ENCODE measurements around the gene MAP4K3. TPM values are rescaled to one million over a fixed set of nuclear protein-coding genes. Genes with fewer than 3 reads are reported as not detected.

The MAP4K3 gene
- polyA plus RNA-seq, 1 experiment: 45.5 TPM

DNA sequence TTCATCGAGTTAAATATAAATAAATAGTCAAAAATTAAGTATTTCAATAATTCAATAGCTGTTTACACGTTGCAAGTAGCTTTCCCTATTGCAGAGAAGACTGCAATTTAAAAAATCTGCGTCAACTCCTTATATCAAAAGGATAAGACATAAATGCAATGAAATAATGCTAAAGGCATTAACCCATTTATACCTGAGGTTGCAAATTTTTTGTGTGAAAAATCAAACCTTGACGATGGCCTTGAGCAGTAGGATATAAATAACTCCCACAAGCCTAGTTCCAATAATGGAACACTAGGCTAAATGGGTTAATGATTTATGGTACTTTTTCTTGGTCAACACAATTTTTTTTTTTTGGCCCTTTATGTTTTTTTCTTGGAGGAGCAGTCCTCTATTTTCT, 116.9 kb downstream of the MAP4K3 start:
- Histone ChIP-seq H3K27me3 (ENCODE audit: control insufficient read depth, insufficient read depth, low read length) (no peaks in the 10 kb centered on the region), H3K4me3 (ENCODE audit: low read depth, low read length) (no peak overlapping the region), H3K36me3 (ENCODE audit: control insufficient read depth, insufficient read depth, low read length) (no peaks in the 10 kb centered on the region; the same call in 1 of the 2 replicates)
- ChIA-PET CTCF (no interaction called here), POLR2A (no interaction called here)
- TF ChIP-seq, protein P1, sequence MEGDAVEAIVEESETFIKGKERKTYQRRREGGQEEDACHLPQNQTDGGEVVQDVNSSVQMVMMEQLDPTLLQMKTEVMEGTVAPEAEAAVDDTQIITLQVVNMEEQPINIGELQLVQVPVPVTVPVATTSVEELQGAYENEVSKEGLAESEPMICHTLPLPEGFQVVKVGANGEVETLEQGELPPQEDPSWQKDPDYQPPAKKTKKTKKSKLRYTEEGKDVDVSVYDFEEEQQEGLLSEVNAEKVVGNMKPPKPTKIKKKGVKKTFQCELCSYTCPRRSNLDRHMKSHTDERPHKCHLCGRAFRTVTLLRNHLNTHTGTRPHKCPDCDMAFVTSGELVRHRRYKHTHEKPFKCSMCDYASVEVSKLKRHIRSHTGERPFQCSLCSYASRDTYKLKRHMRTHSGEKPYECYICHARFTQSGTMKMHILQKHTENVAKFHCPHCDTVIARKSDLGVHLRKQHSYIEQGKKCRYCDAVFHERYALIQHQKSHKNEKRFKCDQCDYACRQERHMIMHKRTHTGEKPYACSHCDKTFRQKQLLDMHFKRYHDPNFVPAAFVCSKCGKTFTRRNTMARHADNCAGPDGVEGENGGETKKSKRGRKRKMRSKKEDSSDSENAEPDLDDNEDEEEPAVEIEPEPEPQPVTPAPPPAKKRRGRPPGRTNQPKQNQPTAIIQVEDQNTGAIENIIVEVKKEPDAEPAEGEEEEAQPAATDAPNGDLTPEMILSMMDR (IDR thresholded peaks at IDR 0.05; ENCODE audit: insufficient read depth, low read depth, low read length): no peak
- no peak for DNase-seq (ENCODE audit: low read depth)

DNA sequence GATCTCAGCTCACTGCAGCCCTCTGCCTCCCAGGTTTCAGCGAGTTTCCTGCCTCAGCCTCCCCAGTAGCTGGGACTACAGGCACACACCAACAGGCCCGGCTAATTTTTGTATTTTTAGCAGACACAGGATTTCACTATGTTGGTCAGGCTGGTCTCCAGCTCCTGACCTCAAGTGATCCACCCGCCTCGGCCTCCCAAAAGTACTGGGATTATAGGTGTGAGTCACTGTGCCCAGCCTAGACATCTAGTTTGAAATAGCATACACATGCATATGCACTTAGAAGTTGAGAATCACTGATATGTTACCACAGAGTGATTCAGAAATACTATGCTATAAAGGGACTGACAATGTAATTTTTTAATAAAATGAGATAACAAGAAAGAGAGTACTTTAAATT, 123.5 kb downstream of the MAP4K3 start:
- DNase-seq (ENCODE audit: low read depth): peak; percentile 8
- TF ChIP-seq, protein P1 (IDR thresholded peaks at IDR 0.05; ENCODE audit: insufficient read depth, low read depth, low read length): no peak
- H3K4me3 ChIP-seq (ENCODE audit: low read depth, low read length): no peak overlapping the region
- CTCF ChIA-PET: interaction anchor here (1.1 kb wide), 1 partner anchor 12 kb away, joined by 3 read pairs; no protein-coding TSS in a partner anchor
- peaks cover 6% of the 10 kb centered on the region for H3K36me3 ChIP-seq (ENCODE audit: control insufficient read depth, insufficient read depth, low read length)
- POLR2A ChIA-PET: no interaction called here
- no peaks in the 10 kb centered on the region for H3K27me3 ChIP-seq (ENCODE audit: control insufficient read depth, insufficient read depth, low read length)

DNA sequence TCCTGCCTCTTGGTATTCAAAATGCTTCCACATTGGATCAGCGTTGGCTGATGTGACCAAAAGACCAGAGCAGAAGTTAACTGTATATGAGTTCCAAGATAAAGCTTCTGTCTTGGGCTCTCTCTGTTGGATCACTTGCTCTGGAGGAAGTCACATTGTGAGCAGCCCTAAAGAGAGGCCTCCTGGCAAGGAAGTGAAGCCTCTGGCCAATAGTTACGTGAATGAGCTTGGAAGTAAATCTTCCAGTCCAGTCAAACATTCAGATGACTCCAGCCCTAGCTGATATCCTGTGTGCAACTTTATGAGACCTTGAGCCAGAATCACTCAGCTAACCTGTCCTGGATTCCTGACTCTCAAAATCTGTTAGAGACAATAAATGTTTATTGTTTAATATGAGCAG, 125.6 kb downstream of the MAP4K3 start:
- Histone ChIP-seq H3K27me3 (ENCODE audit: control insufficient read depth, insufficient read depth, low read length) (no peaks in the 10 kb centered on the region), H3K4me3 (ENCODE audit: low read depth, low read length) (no peak overlapping the region), H3K36me3 (ENCODE audit: control insufficient read depth, insufficient read depth, low read length) (peaks cover 6% of the 10 kb centered on the region)
- ChIA-PET CTCF (interaction anchor here (0.7 kb wide), 1 partner anchor 215 kb away, joined by 3 read pairs; no protein-coding TSS in a partner anchor), POLR2A (no interaction called here)
- TF ChIP-seq, protein P1 (IDR thresholded peaks at IDR 0.05; ENCODE audit: insufficient read depth, low read depth, low read length): no peak
- no peak for DNase-seq (ENCODE audit: low read depth)

DNA sequence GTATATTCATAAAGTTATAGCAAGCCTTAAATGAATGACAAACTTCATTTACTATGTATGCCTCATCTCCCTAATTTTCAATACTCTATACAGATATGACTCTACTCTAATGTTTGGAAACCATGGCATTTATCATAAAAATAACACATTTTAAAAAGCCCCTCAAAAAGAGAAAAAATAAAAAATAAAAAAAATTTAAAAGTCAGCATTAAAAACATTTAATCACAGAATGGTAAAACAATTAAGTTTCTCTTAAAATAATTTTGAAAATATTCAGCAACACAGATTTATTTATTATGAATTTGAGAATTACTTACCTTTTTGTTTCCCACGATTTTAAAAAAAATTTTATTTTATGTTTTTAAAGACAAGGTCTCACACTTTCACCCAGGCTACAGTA, 128.3 kb downstream of the MAP4K3 start:
- Histone ChIP-seq H3K4me3 (ENCODE audit: low read depth, low read length) (no peak overlapping the region), H3K27me3 (ENCODE audit: control insufficient read depth, insufficient read depth, low read length) (no peaks in the 10 kb centered on the region), H3K36me3 (ENCODE audit: control insufficient read depth, insufficient read depth, low read length) (peaks cover 2% of the 10 kb centered on the region)
- DNase-seq (ENCODE audit: low read depth): no peak
- ChIA-PET CTCF (no interaction called here), POLR2A (no interaction called here)
- TF ChIP-seq, protein P1 (IDR thresholded peaks at IDR 0.05; ENCODE audit: insufficient read depth, low read depth, low read length): no peak

DNA sequence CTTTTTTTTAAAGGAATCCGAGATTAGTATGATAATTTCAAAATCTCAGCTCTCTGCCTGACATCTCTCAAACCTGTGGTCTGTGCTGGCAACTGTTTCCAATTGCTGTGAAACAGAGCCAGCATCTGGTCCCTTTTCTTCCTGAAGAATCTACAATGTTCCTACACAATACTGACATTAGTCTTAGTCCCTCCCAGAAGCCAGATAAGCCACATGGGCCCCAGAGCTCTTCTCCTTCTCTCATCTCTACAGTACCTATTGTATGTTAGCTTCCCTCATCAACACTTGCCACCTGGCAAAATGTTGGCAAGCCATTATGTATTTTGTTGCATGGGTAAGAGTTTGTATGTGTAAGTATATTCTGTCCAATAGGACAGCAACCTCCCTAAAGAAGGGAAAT, 130.5 kb downstream of the MAP4K3 start:
- Histone ChIP-seq H3K4me3 (ENCODE audit: low read depth, low read length) (no peak overlapping the region), H3K27me3 (ENCODE audit: control insufficient read depth, insufficient read depth, low read length) (no peaks in the 10 kb centered on the region), H3K36me3 (ENCODE audit: control insufficient read depth, insufficient read depth, low read length) (peaks cover 2% of the 10 kb centered on the region)
- ChIA-PET CTCF (interaction anchor here (0.8 kb wide), 1 partner anchor 113 kb away, joined by 3 read pairs; no protein-coding TSS in a partner anchor), POLR2A (no interaction called here)
- TF ChIP-seq, protein P1 (IDR thresholded peaks at IDR 0.05; ENCODE audit: insufficient read depth, low read depth, low read length): no peak
- no peak for DNase-seq (ENCODE audit: low read depth)
